IgD-negative memory B cell (primary cell): ENCODE data around the gene VPS13D. TPM values are rescaled to one million over a fixed set of nuclear protein-coding genes. Genes with fewer than 3 reads are reported as not detected.

Source experiments
- H3K27ac Mint-ChIP-seq, 3 donors: one replicate each; pipeline ENCODE4 v1.8.0; 2020 to 2022; ENCODE audit warnings: mild to moderate bottlenecking in 3 of 3, mixed read lengths in 3 of 3, moderate library complexity in 1 of 3
- H3K27me3 Mint-ChIP-seq: one replicate; pipeline ENCODE4 v1.8.0; 2021; ENCODE audit warnings: mixed read lengths
- H3K36me3 Mint-ChIP-seq: one replicate; pipeline ENCODE4 v1.8.0; 2020; ENCODE audit warnings: mild to moderate bottlenecking, mixed read lengths
- H3K4me1 Mint-ChIP-seq, 3 donors: one replicate each; pipeline ENCODE4 v1.8.0; 2020 to 2022; ENCODE audit warnings: mixed read lengths in 3 of 3, mild to moderate bottlenecking in 1 of 3
- H3K4me3 Mint-ChIP-seq, 4 donors: one replicate each; pipeline ENCODE4 v1.8.0; 2020 to 2022; ENCODE audit warnings: mild to moderate bottlenecking in 4 of 4, mixed read lengths in 4 of 4, moderate library complexity in 3 of 4
- H3K9me3 Mint-ChIP-seq, 3 donors: one replicate each; pipeline ENCODE4 v1.8.0; 2020 to 2021; ENCODE audit warnings: mixed read lengths in 3 of 3, mild to moderate bottlenecking in 1 of 3
- polyA plus RNA-seq: library from polyadenylated mRNA; unstranded; fragments of 300-500 nt; fragmentation: Illumina TruSeq; gene quantifications from one replicate; pipeline ENCODE4 v1.2.3, GENCODE V29; 2021

Gene VPS13D
- polyA plus RNA-seq, 1 donor from 2014 or later, result 8.9 TPM

- H3K4me3 Mint-ChIP-seq, result no peak overlapping the region
- H3K27ac Mint-ChIP-seq, result no peak overlapping the region
- H3K9me3 Mint-ChIP-seq, result peaks cover 0 to 2% (median 0%) of the 10 kb centered on the region in 3 donors
These were observed 326.6 kb downstream of the VPS13D start for GRCh38 chr1:12556368-12556930.

GRCh38 chr1:12556957-12557935 is 327.4 kb downstream of the VPS13D start:
- no peak overlapping the region for H3K27ac Mint-ChIP-seq
- H3K4me1 Mint-ChIP-seq, result no peaks in the 10 kb centered on the region
- no peaks in the 10 kb centered on the region for H3K36me3 Mint-ChIP-seq
- H3K27me3 Mint-ChIP-seq, result peaks cover 3% of the 10 kb centered on the region
- H3K4me3 Mint-ChIP-seq, result no peak overlapping the region
- peaks cover under 1 to 3% (median under 1%) of the 10 kb centered on the region in 3 donors for H3K9me3 Mint-ChIP-seq

More at GRCh38 chr1:12556368-12556930, 326.6 kb downstream of the VPS13D start:
- H3K36me3 Mint-ChIP-seq, result no peaks in the 10 kb centered on the region
- peaks cover 3% of the 10 kb centered on the region for H3K27me3 Mint-ChIP-seq
- no peaks in the 10 kb centered on the region for H3K4me1 Mint-ChIP-seq

- peaks cover 2% of the 10 kb centered on the region for H3K27me3 Mint-ChIP-seq
These were observed 331.3 kb downstream of the VPS13D start for GRCh38 chr1:12561121-12561520.

More at GRCh38 chr1:12561121-12561520, 331.3 kb downstream of the VPS13D start:
- Mint-ChIP-seq H3K36me3 (no peaks in the 10 kb centered on the region), H3K4me1 (no peaks in the 10 kb centered on the region), H3K9me3 (peaks cover 9 to 19% (median 13%) of the 10 kb centered on the region in 3 donors), H3K4me3 (no peak overlapping the region), H3K27ac (no peak overlapping the region)

Other genes starting within 250 kb of the VPS13D start
- gene MFN2, start 249.6 kb upstream of the VPS13D start, polyA plus RNA-seq, result 31.2 TPM
- 52.4 TPM for gene MIIP, start 210.5 kb upstream of the VPS13D start, polyA plus RNA-seq
- gene TNFRSF8, start 166.7 kb upstream of the VPS13D start, polyA plus RNA-seq, result 0.40 TPM
- gene TNFRSF1B, start 63.0 kb upstream of the VPS13D start, polyA plus RNA-seq, result 117 TPM